Measurements from ENCODE around the gene THBS4. TPM values are rescaled to one million over a fixed set of nuclear protein-coding genes. Genes with fewer than 3 reads are reported as not detected.

The THBS4 gene
- total RNA-seq, 4 donors from 2014 or later: 25.6 to 119 (median 30.6) TPM

DNA sequence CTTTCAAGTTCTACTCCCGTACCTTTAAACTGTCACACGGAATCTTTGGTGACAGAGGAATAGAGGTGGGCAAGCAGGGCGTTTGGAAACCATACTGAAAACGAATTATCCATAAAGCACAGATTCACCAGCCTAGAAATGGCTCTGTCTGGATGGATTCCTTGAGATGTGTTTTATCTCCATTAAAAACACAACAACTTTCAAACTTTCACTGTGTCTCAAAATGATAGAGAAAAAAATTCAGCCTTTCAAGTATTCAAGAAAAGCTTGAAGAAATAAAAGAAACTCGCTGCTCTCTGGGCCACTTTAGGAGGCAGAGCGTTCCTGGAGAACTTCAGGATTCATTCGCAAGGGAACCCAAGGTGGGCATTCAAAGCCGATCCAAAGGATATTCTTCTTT lies 589 bp upstream of the THBS4 start:
- no peak for DNase-seq (ENCODE audit: extremely low spot score)
- intact Hi-C loops (cut with DNase I): no loop called here
- peaks cover 0 to 13% (median 4%) of the 10 kb centered on the region in 4 donors for H3K4me1 ChIP-seq
- TF ChIP-seq POLR2A (IDR thresholded peaks at IDR 0.05; ENCODE audit: low read depth) (no peak), POLR2AphosphoS5 (IDR thresholded peaks at IDR 0.05) (no peak), EP300 (IDR thresholded peaks at IDR 0.05) (no peak), CTCF (IDR thresholded peaks at IDR 0.05) (no peak)
- no peaks in the 10 kb centered on the region for H3K36me3 ChIP-seq
- 35% methylated on average over 8 of the region's 8 CpGs for WGBS
- peak overlapping the region; percentile 35 to 55 (median 40) for H3K4me3 ChIP-seq
- no peaks in the 10 kb centered on the region for H3K9me3 ChIP-seq
- H3K27ac ChIP-seq (replicated peaks in 1 of 4): no peak overlapping the region
- peaks cover 0 to 59% (median 16%) of the 10 kb centered on the region in 4 donors for H3K27me3 ChIP-seq

DNA sequence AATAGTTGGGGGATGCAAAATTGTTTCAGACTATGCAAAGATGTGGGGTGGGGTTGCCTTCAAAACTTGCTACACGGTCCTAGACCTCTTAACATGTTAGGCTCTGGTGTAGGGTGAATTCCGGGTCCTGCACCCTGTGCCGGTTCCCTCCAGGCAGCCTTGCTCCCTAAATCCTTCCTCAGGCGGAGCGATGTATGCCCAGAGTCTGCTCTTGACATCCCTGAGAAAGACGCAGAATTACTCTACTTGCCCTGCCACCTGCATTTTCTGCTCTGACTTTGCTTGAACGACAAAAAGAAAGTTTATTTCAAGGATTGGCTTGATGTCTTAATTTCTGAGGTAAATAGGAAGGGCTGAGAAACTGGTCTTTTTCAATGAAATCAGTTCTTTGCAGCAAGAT lies 691 bp downstream of the THBS4 start:
- peaks cover 0 to 13% (median 4%) of the 10 kb centered on the region in 4 donors for H3K4me1 ChIP-seq
- peak overlapping the region; percentile 35 to 55 (median 40) for H3K4me3 ChIP-seq
- H3K9me3 ChIP-seq: no peaks in the 10 kb centered on the region
- intact Hi-C loops (cut with DNase I): no loop called here
- WGBS: 77% methylated on average over 7 of the region's 7 CpGs
- no peak for DNase-seq (ENCODE audit: extremely low spot score)
- H3K27me3 ChIP-seq: peaks cover 0 to 55% (median 16%) of the 10 kb centered on the region in 4 donors
- no peaks in the 10 kb centered on the region for H3K36me3 ChIP-seq
- no peak for TF ChIP-seq CTCF (IDR thresholded peaks at IDR 0.05)
- TF ChIP-seq POLR2A (IDR thresholded peaks at IDR 0.05; ENCODE audit: low read depth): no peak
- no peak for TF ChIP-seq EP300 (IDR thresholded peaks at IDR 0.05)
- no peak for TF ChIP-seq POLR2AphosphoS5 (IDR thresholded peaks at IDR 0.05)
- H3K27ac ChIP-seq (replicated peaks in 1 of 4): no peak overlapping the region

GRCh38 chr5:80036615-80037014 lies 1.5 kb downstream of the THBS4 start:
- 87% methylated on average over 5 of the region's 5 CpGs for WGBS
- no peak for TF ChIP-seq POLR2AphosphoS5 (IDR thresholded peaks at IDR 0.05)
- no peak for TF ChIP-seq CTCF (IDR thresholded peaks at IDR 0.05)
- no peak for TF ChIP-seq EP300 (IDR thresholded peaks at IDR 0.05)
- TF ChIP-seq POLR2A (IDR thresholded peaks at IDR 0.05; ENCODE audit: low read depth): no peak
- intact Hi-C loops (cut with DNase I): no loop called here
- DNase-seq (ENCODE audit: extremely low spot score): no peak
- H3K4me1 ChIP-seq: peaks cover 0 to 13% (median 4%) of the 10 kb centered on the region in 4 donors
- no peak overlapping the region for H3K27ac ChIP-seq (replicated peaks in 1 of 4)
- H3K27me3 ChIP-seq: peaks cover 0 to 55% (median 16%) of the 10 kb centered on the region in 4 donors
- H3K9me3 ChIP-seq: no peaks in the 10 kb centered on the region
- no peak overlapping the region for H3K4me3 ChIP-seq
- H3K36me3 ChIP-seq: no peaks in the 10 kb centered on the region

- Histone ChIP-seq H3K27me3 (peaks cover 0 to 54% (median 16%) of the 10 kb centered on the region in 4 donors), H3K27ac (replicated peaks in 1 of 4) (no peak overlapping the region), H3K36me3 (no peaks in the 10 kb centered on the region), H3K4me3 (no peak overlapping the region), H3K4me1 (peaks cover 0 to 13% (median 4%) of the 10 kb centered on the region in 4 donors), H3K9me3 (no peaks in the 10 kb centered on the region)
- 93% methylated on average over 5 of the region's 5 CpGs for WGBS
- intact Hi-C loops (cut with DNase I): no loop called here
- TF ChIP-seq POLR2A (IDR thresholded peaks at IDR 0.05; ENCODE audit: low read depth) (no peak), POLR2AphosphoS5 (IDR thresholded peaks at IDR 0.05) (no peak), EP300 (IDR thresholded peaks at IDR 0.05) (no peak), CTCF (IDR thresholded peaks at IDR 0.05) (no peak)
- DNase-seq (ENCODE audit: extremely low spot score): no peak
Observed at GRCh38 chr5:80037366-80037765, 2.2 kb downstream of the THBS4 start.

GRCh38 chr5:80039650-80040049 lies 4.5 kb downstream of the THBS4 start:
- Histone ChIP-seq H3K4me3 (no peak overlapping the region), H3K4me1 (peaks cover 0 to 10% (median 4%) of the 10 kb centered on the region in 4 donors), H3K27me3 (peaks cover 0 to 31% (median 12%) of the 10 kb centered on the region in 4 donors), H3K27ac (replicated peaks in 1 of 4) (no peak overlapping the region), H3K9me3 (no peaks in the 10 kb centered on the region), H3K36me3 (no peaks in the 10 kb centered on the region)
- intact Hi-C loops (cut with DNase I): no loop called here
- no peak for DNase-seq (ENCODE audit: extremely low spot score)
- no peak for TF ChIP-seq CTCF (IDR thresholded peaks at IDR 0.05)
- TF ChIP-seq POLR2AphosphoS5 (IDR thresholded peaks at IDR 0.05): no peak
- no peak for TF ChIP-seq EP300 (IDR thresholded peaks at IDR 0.05)
- no peak for TF ChIP-seq POLR2A (IDR thresholded peaks at IDR 0.05; ENCODE audit: low read depth)
- WGBS: 57% methylated on average over 2 of the region's 2 CpGs
